Esophagus muscularis mucosa (tissue), 4 donors: ENCODE data around the gene VAPA.

Source experiments
- CTCF ChIP-seq, 3 experiments: fragments of 200-600 bp in 2 of 3; fragments of 450-650 bp in 1 of 3; sonication (generic) in 2 of 3; IDR thresholded peaks; one replicate each; pipeline ENCODE4 v1.5.1; 2017 to 2019; ENCODE audit warnings: antibody characterized with exemption in 3 of 3, mild to moderate bottlenecking in 2 of 3, moderate library complexity in 1 of 3
- EP300 ChIP-seq: sonication (generic); formaldehyde crosslinking; IDR thresholded peaks from one replicate; pipeline ENCODE4 v1.6.1; 2017; ENCODE audit warnings: antibody characterized with exemption
- POLR2A ChIP-seq: fragments of 450-650 bp; IDR thresholded peaks from one replicate; pipeline ENCODE4 v1.6.1; 2017; ENCODE audit warnings: antibody characterized with exemption, moderate library complexity, mild to moderate bottlenecking, low read depth
- POLR2AphosphoS5 ChIP-seq, 2 donors: sonication (generic); formaldehyde crosslinking; IDR thresholded peaks; one replicate each; pipeline ENCODE4 v1.6.1; 2017; ENCODE audit warnings: antibody characterized with exemption in 2 of 2

- no peak for TF ChIP-seq CTCF (IDR thresholded peaks at IDR 0.05)
- no peak for TF ChIP-seq EP300
- no peak for TF ChIP-seq POLR2A
- no peak for TF ChIP-seq POLR2AphosphoS5 (IDR thresholded peaks at IDR 0.05)
These were observed 45.7 kb downstream of the VAPA start for GRCh38 chr18:9959564-9959963.
